B cell (primary cell): ENCODE results near the gene FEM1B. TPM values are rescaled to one million over a fixed set of nuclear protein-coding genes. Genes with fewer than 3 reads are reported as not detected.

Experiments used
- ATAC-seq: fragments of 200-7000 bp; cut with Tn5 transposase; one replicate; pipeline ENCODE4 v1.10.0; 2021; ENCODE audit warnings: low read depth, mild to moderate bottlenecking, moderate number of reproducible peaks, moderate library complexity
- CTCF ChIA-PET: fragments of 350-600 bp; sonication (Branson Sonifier 250); formaldehyde crosslinking; loops from one replicate; lab custom pipeline; 2021; ENCODE audit warnings: antibody characterized with exemption, inconsistent platforms; lab: Charles Lee
- POLR2A ChIA-PET: fragments of 350-600 bp; sonication (Branson Sonifier 250); formaldehyde crosslinking; loops from one replicate; lab custom pipeline; 2021; ENCODE audit warnings: antibody characterized with exemption; lab: Charles Lee
- DNase-seq: peaks from one replicate; pipeline ENCODE4 v3.0.0; 2013
- H2AFZ ChIP-seq: 2 replicates; pipeline ENCODE4 v1.6.1; 2012; ENCODE audit warnings: mild to moderate bottlenecking, low read depth, low read length; ENCODE audit not compliant: insufficient read depth, poor library complexity, severe bottlenecking
- H3K27ac ChIP-seq, 2 donors: 1 replicate in 1 of 2; 2 replicates in 1 of 2; pipeline ENCODE4 v1.5.1; 2012 to 2013; ENCODE audit warnings: low read length in 2 of 2, mild to moderate bottlenecking in 2 of 2, moderate library complexity in 1 of 2
- H3K27me3 ChIP-seq, 4 experiments: fragments of 200-600 bp in 1 of 4; sonication (generic) in 1 of 4; replicated peaks in 1 of 4; 1 replicate in 2 of 4; 2 replicates in 2 of 4; pipeline versions ENCODE4 v1.6.1 to v1.7.0; 2013 to 2016; ENCODE audit warnings: low read length in 3 of 4, mild to moderate bottlenecking in 2 of 4, mixed read lengths in 1 of 4, moderate library complexity in 1 of 4; ENCODE audit not compliant: insufficient read depth in 4 of 4, control insufficient read depth in 3 of 4; ENCODE audit errors: control extremely low read depth in 1 of 4
- H3K36me3 ChIP-seq, 2 experiments: replicated peaks in 1 of 2; 1 replicate in 1 of 2; 2 replicates in 1 of 2; pipeline versions ENCODE4 v1.6.1 to v1.7.1; 2013; ENCODE audit warnings: low read length in 1 of 2; ENCODE audit not compliant: insufficient read depth in 2 of 2, control insufficient read depth in 1 of 2; ENCODE audit errors: control extremely low read depth in 1 of 2, extremely low read depth in 1 of 2
- H3K4me1 ChIP-seq, 2 donors: fragments of 200-600 bp in 1 of 2; sonication (generic) in 1 of 2; 1 replicate in 1 of 2; 2 replicates in 1 of 2; pipeline versions ENCODE4 v1.5.1 to v1.6.1; 2013 to 2017; ENCODE audit warnings: low read length in 2 of 2; ENCODE audit not compliant: control insufficient read depth in 2 of 2, insufficient read depth in 2 of 2
- H3K4me2 ChIP-seq: replicated peaks from 2 replicates; pipeline ENCODE3; 2012; ENCODE audit warnings: mild to moderate bottlenecking, low read depth, low read length; ENCODE audit not compliant: poor library complexity, severe bottlenecking
- H3K4me3 ChIP-seq, 5 experiments: fragments of 200-600 bp in 1 of 5; sonication (generic) in 1 of 5; 1 replicate in 3 of 5; 2 replicates in 2 of 5; pipeline versions ENCODE4 v1.5.1 to v1.7.0; 2011 to 2016; ENCODE audit warnings: low read length in 4 of 5, mild to moderate bottlenecking in 4 of 5, low read depth in 2 of 5, control low read depth in 1 of 5, moderate library complexity in 1 of 5; ENCODE audit not compliant: insufficient read depth in 1 of 5; ENCODE audit errors: control extremely low read depth in 1 of 5, extremely low read depth in 1 of 5
- H3K79me2 ChIP-seq: fragments of 200-600 bp; sonication (generic); one replicate; pipeline ENCODE4 v1.6.0; 2016; ENCODE audit warnings: low read length; ENCODE audit not compliant: control insufficient read depth, insufficient read depth
- H3K9ac ChIP-seq: fragments of 200-600 bp; sonication (generic); 2 replicates; pipeline ENCODE4 v1.6.1; 2017; ENCODE audit warnings: mild to moderate bottlenecking, low read length, moderate library complexity
- H3K9me3 ChIP-seq, 3 donors: one replicate each; pipeline versions ENCODE4 v1.6.1 to v1.7.1; 2013; ENCODE audit warnings: low read length in 2 of 3; ENCODE audit not compliant: control insufficient read depth in 2 of 3, insufficient read depth in 1 of 3; ENCODE audit errors: control extremely low read depth in 1 of 3
- H4K20me1 ChIP-seq: 2 replicates; pipeline ENCODE4 v1.6.0; 2012; ENCODE audit warnings: mild to moderate bottlenecking, low read length; ENCODE audit not compliant: insufficient read depth, control insufficient read depth, poor library complexity, severe bottlenecking
- H3K27ac Mint-ChIP-seq: one replicate; pipeline ENCODE4 v1.8.0; 2021; ENCODE audit warnings: mixed read lengths
- H3K27me3 Mint-ChIP-seq: one replicate; pipeline ENCODE4 v1.8.0; 2021; ENCODE audit warnings: mixed read lengths
- H3K4me1 Mint-ChIP-seq: one replicate; pipeline ENCODE4 v1.8.0; 2021; ENCODE audit warnings: mixed read lengths
- H3K4me3 Mint-ChIP-seq: one replicate; pipeline ENCODE4 v1.8.0; 2021; ENCODE audit warnings: mixed read lengths
- H3K9me3 Mint-ChIP-seq: one replicate; pipeline ENCODE4 v1.8.0; 2022; ENCODE audit warnings: mixed read lengths; ENCODE audit not compliant: insufficient read depth
- EZH2 ChIP-seq: IDR thresholded peaks from 2 replicates; pipeline ENCODE4 v1.6.1; 2012; ENCODE audit warnings: borderline replicate concordance, low read depth, mild to moderate bottlenecking, moderate library complexity, low read length; ENCODE audit not compliant: insufficient read depth, poor library complexity, severe bottlenecking
- WGBS: methylation state at CpG from one replicate; pipeline ENCODE4 v1.1.5; 2013; ENCODE audit warnings: missing lambda C conversion rate; ENCODE audit not compliant: insufficient coverage; 5-methylcytosine and 5-hydroxymethylcytosine counted together
- intact Hi-C: fragments of 100-400 bp; cut with micrococcal nuclease; formaldehyde crosslinking; loops from one replicate; pipeline ENCODE4 v1.10.0; 2022
- polyA plus RNA-seq: library from polyadenylated mRNA; depleted of rRNA; stranded (reverse); fragments of >200 nt; gene quantifications from 2 replicates; pipeline ENCODE4 v1.2.3, GENCODE V29; 2012
- total RNA-seq, 2 donors: library from RNA; stranded (reverse); fragments of 120-200 nt in 1 of 2; gene quantifications; 1 replicate in 1 of 2; 2 replicates in 1 of 2; pipeline versions ENCODE4 v1.2.3 to v1.2.4, GENCODE V29; 2013 to 2022
- TF ChIP-seq, protein P1 (sequence below): fragments of 200-600 bp; IDR thresholded peaks from one replicate; pipeline ENCODE4 v1.8.0; 2022; ENCODE audit warnings: antibody characterized with exemption, mild to moderate bottlenecking

FEM1B gene
- total and polyA plus RNA-seq, 2 donors (not counting 1 experiment from before 2014, with no cell fraction given) = 13.8 to 52.4 TPM

GRCh38 chr15:68228971-68229385 lies 48.6 kb upstream of the FEM1B start:
- H3K4me1 ChIP-seq = peaks cover 25 to 44% of the 10 kb centered on the region in 2 donors
- no peak for TF ChIP-seq EZH2
- TF ChIP-seq, protein P1, sequence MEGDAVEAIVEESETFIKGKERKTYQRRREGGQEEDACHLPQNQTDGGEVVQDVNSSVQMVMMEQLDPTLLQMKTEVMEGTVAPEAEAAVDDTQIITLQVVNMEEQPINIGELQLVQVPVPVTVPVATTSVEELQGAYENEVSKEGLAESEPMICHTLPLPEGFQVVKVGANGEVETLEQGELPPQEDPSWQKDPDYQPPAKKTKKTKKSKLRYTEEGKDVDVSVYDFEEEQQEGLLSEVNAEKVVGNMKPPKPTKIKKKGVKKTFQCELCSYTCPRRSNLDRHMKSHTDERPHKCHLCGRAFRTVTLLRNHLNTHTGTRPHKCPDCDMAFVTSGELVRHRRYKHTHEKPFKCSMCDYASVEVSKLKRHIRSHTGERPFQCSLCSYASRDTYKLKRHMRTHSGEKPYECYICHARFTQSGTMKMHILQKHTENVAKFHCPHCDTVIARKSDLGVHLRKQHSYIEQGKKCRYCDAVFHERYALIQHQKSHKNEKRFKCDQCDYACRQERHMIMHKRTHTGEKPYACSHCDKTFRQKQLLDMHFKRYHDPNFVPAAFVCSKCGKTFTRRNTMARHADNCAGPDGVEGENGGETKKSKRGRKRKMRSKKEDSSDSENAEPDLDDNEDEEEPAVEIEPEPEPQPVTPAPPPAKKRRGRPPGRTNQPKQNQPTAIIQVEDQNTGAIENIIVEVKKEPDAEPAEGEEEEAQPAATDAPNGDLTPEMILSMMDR = no peak
- under 1% methylated on average over 39 of the region's 39 CpGs for WGBS
- Mint-ChIP-seq H3K4me1 (peaks cover 46% of the 10 kb centered on the region), H3K9me3 (no peaks in the 10 kb centered on the region), H3K27ac (peak overlapping the region; percentile 86), H3K4me3 (peak overlapping the region; percentile 96), H3K27me3 (no peaks in the 10 kb centered on the region)
- CTCF ChIA-PET = interaction anchor here (1.4 kb wide), 1 partner anchor 25 kb away, joined by 3 read pairs; no protein-coding TSS in a partner anchor
- peaks cover 59% of the 10 kb centered on the region for H3K79me2 ChIP-seq
- H3K36me3 ChIP-seq = no peaks in the 10 kb centered on the region
- H4K20me1 ChIP-seq = peaks cover 12% of the 10 kb centered on the region
- ATAC-seq (no peak), DNase-seq (no peak)
- H3K27me3 ChIP-seq = peaks cover 0 to 2% (median 0%) of the 10 kb centered on the region in 4 experiments
- H3K27ac ChIP-seq = peak overlapping the region; percentile 46 to 88
- H2AFZ ChIP-seq = peak overlapping the region; percentile 97
- POLR2A ChIA-PET = interaction anchor here (2.6 to 3.6 kb wide), 2 partner anchors 49 to 175 kb away, joined by 9 to 26 read pairs; partner anchors contain the start of genes FEM1B and PIAS1
- peak overlapping the region; percentile 98 for H3K4me2 ChIP-seq
- peak overlapping the region; percentile 91 for H3K9ac ChIP-seq
- intact Hi-C loops = loop anchor here (1.0 to 5.0 kb wide), 4 partner anchors 48 to 588 kb away; partner anchors contain the start of genes FEM1B, PIAS1 and RNU6-1
- no peaks in the 10 kb centered on the region for H3K9me3 ChIP-seq
- H3K4me3 ChIP-seq = peak overlapping the region; percentile 47 to 76 (median 73)
